Measurements from ENCODE around the gene USP17L27.
"Not testable (repeated sequence)": the region's sequence is repeated elsewhere in the genome, so short reads cannot be mapped to it uniquely, and the experiment has no call there.

USP17L27 gene

DNA sequence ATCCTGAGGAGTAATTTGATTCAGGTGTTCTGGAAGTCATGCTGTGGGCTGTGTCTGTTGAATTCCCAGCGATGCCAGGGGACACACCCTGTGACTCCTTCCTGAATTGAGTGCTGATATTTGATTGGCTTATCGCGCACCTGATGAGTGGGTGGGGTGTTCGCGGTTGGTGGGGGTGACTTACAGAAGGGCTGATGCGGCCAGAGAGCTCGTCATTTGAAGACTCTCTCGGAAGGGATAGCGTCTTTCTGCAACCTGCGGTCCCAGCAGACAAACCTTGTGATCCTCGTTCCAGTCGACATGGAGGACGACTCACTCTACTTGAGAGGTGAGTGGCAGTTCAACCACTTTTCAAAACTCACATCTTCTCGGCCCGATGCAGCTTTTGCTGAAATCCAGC, at the start of gene USP17L27:
USP17L27 (plus strand) TSS at position 301 of the 400 bp plus-strand sequence; CDS start at position 301, 0 bp downstream.
- H3K4me3 Mint-ChIP-seq; ATAC-seq; H3K27ac Mint-ChIP-seq; H3K4me1 Mint-ChIP-seq; H3K27me3 Mint-ChIP-seq; DNase-seq; H3K36me3 Mint-ChIP-seq (ENCODE audit: low read depth); H3K9me3 Mint-ChIP-seq: not testable (repeated sequence)

DNA sequence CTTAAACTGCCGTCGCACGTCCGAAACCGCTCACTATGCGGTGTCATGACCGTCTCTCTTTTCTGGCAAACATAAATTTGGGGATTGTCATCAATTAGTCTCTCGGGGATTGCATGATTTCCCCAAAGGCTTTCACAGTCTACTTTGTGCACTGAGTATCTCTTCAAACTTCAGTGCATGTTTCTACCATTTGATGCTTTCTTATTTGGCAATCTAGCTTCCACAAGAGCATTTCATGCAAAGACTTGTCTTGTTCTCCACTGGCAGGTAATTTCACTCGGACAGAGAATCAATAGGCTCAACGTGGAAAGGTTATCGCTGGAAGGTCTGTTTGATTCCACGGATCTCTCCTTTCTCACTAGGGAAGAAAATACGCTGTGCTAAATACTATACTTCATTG, 19.8 kb upstream of the USP17L27 start:
- H3K9me3 Mint-ChIP-seq; DNase-seq; ATAC-seq; H3K27me3 Mint-ChIP-seq; H3K27ac Mint-ChIP-seq; H3K36me3 Mint-ChIP-seq (ENCODE audit: low read depth); H3K4me3 Mint-ChIP-seq; H3K4me1 Mint-ChIP-seq: not testable (repeated sequence)

- H3K27me3 Mint-ChIP-seq; H3K4me3 Mint-ChIP-seq; ATAC-seq; H3K27ac Mint-ChIP-seq; H3K36me3 Mint-ChIP-seq (ENCODE audit: low read depth); H3K4me1 Mint-ChIP-seq; DNase-seq; H3K9me3 Mint-ChIP-seq: not testable (repeated sequence)
Observed at GRCh38 chr4:9324865-9325264, 19.1 kb upstream of the USP17L27 start, which contains the start of gene USP17L24. TSS of gene USP17L24 (plus strand) at chr4:9325165. CDS start at chr4:9325165, 0 bp downstream.

DNA sequence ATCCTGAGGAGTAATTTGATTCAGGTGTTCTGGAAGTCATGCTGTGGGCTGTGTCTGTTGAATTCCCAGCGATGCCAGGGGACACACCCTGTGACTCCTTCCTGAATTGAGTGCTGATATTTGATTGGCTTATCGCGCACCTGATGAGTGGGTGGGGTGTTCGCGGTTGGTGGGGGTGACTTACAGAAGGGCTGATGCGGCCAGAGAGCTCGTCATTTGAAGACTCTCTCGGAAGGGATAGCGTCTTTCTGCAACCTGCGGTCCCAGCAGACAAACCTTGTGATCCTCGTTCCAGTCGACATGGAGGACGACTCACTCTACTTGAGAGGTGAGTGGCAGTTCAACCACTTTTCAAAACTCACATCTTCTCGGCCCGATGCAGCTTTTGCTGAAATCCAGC, 14.3 kb upstream of the USP17L27 start, which contains the start of gene USP17L25:
USP17L25 (plus strand) TSS at position 301 of the 400 bp plus-strand sequence; CDS start at position 301, 0 bp downstream.
- not testable (repeated sequence) for ATAC-seq, H3K9me3 Mint-ChIP-seq

DNA sequence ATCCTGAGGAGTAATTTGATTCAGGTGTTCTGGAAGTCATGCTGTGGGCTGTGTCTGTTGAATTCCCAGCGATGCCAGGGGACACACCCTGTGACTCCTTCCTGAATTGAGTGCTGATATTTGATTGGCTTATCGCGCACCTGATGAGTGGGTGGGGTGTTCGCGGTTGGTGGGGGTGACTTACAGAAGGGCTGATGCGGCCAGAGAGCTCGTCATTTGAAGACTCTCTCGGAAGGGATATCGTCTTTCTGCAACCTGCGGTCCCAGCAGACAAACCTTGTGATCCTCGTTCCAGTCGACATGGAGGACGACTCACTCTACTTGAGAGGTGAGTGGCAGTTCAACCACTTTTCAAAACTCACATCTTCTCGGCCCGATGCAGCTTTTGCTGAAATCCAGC, 9.6 kb upstream of the USP17L27 start, which contains the start of gene USP17L26:
USP17L26 (plus strand) TSS at position 301 of the 400 bp plus-strand sequence; CDS start at position 301, 0 bp downstream.
- not testable (repeated sequence) for H3K36me3 Mint-ChIP-seq (ENCODE audit: low read depth); H3K27me3 Mint-ChIP-seq; DNase-seq; H3K4me1 Mint-ChIP-seq; H3K4me3 Mint-ChIP-seq; ATAC-seq; H3K9me3 Mint-ChIP-seq; H3K27ac Mint-ChIP-seq

More for the DNA sequence above, 14.3 kb upstream of the USP17L27 start, which contains the start of gene USP17L25:
- DNase-seq; H3K27me3 Mint-ChIP-seq; H3K4me3 Mint-ChIP-seq; H3K27ac Mint-ChIP-seq; H3K36me3 Mint-ChIP-seq (ENCODE audit: low read depth); H3K4me1 Mint-ChIP-seq: not testable (repeated sequence)

DNA sequence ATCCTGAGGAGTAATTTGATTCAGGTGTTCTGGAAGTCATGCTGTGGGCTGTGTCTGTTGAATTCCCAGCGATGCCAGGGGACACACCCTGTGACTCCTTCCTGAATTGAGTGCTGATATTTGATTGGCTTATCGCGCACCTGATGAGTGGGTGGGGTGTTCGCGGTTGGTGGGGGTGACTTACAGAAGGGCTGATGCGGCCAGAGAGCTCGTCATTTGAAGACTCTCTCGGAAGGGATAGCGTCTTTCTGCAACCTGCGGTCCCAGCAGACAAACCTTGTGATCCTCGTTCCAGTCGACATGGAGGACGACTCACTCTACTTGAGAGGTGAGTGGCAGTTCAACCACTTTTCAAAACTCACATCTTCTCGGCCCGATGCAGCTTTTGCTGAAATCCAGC, 4.8 kb upstream of the USP17L27 start, which contains the start of gene USP17L5:
USP17L5 (plus strand) TSS at position 301 of the 400 bp plus-strand sequence; CDS start at position 301, 0 bp downstream.
- H3K27me3 Mint-ChIP-seq; H3K27ac Mint-ChIP-seq; DNase-seq; H3K9me3 Mint-ChIP-seq; H3K4me3 Mint-ChIP-seq; H3K36me3 Mint-ChIP-seq (ENCODE audit: low read depth); H3K4me1 Mint-ChIP-seq; ATAC-seq: not testable (repeated sequence)

DNA sequence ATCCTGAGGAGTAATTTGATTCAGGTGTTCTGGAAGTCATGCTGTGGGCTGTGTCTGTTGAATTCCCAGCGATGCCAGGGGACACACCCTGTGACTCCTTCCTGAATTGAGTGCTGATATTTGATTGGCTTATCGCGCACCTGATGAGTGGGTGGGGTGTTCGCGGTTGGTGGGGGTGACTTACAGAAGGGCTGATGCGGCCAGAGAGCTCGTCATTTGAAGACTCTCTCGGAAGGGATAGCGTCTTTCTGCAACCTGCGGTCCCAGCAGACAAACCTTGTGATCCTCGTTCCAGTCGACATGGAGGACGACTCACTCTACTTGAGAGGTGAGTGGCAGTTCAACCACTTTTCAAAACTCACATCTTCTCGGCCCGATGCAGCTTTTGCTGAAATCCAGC, 4.6 kb downstream of the USP17L27 start, which contains the start of gene USP17L28:
USP17L28 (plus strand) TSS at position 301 of the 400 bp plus-strand sequence; CDS start at position 301, 0 bp downstream.
- not testable (repeated sequence) for H3K36me3 Mint-ChIP-seq (ENCODE audit: low read depth); H3K27ac Mint-ChIP-seq; H3K4me1 Mint-ChIP-seq; H3K4me3 Mint-ChIP-seq; H3K9me3 Mint-ChIP-seq; ATAC-seq; DNase-seq; H3K27me3 Mint-ChIP-seq

- H3K4me1 Mint-ChIP-seq; H3K27ac Mint-ChIP-seq; H3K9me3 Mint-ChIP-seq; ATAC-seq; DNase-seq; H3K27me3 Mint-ChIP-seq; H3K36me3 Mint-ChIP-seq (ENCODE audit: low read depth); H3K4me3 Mint-ChIP-seq: not testable (repeated sequence)
Observed at GRCh38 chr4:9350866-9351265, 6.9 kb downstream of the USP17L27 start.

DNA sequence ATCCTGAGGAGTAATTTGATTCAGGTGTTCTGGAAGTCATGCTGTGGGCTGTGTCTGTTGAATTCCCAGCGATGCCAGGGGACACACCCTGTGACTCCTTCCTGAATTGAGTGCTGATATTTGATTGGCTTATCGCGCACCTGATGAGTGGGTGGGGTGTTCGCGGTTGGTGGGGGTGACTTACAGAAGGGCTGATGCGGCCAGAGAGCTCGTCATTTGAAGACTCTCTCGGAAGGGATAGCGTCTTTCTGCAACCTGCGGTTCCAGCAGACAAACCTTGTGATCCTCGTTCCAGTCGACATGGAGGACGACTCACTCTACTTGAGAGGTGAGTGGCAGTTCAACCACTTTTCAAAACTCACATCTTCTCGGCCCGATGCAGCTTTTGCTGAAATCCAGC, 9.4 kb downstream of the USP17L27 start, which contains the start of gene USP17L29:
USP17L29 (plus strand) TSS at position 301 of the 400 bp plus-strand sequence; CDS start at position 301, 0 bp downstream.
- H3K4me3 Mint-ChIP-seq; ATAC-seq; DNase-seq; H3K27ac Mint-ChIP-seq; H3K27me3 Mint-ChIP-seq; H3K9me3 Mint-ChIP-seq; H3K4me1 Mint-ChIP-seq; H3K36me3 Mint-ChIP-seq (ENCODE audit: low read depth): not testable (repeated sequence)

DNA sequence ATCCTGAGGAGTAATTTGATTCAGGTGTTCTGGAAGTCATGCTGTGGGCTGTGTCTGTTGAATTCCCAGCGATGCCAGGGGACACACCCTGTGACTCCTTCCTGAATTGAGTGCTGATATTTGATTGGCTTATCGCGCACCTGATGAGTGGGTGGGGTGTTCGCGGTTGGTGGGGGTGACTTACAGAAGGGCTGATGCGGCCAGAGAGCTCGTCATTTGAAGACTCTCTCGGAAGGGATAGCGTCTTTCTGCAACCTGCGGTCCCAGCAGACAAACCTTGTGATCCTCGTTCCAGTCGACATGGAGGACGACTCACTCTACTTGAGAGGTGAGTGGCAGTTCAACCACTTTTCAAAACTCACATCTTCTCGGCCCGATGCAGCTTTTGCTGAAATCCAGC, 18.9 kb downstream of the USP17L27 start, which contains the start of gene USP17L30:
USP17L30 (plus strand) TSS at position 301 of the 400 bp plus-strand sequence; CDS start at position 301, 0 bp downstream.
- DNase-seq; H3K4me3 Mint-ChIP-seq; H3K27ac Mint-ChIP-seq; H3K9me3 Mint-ChIP-seq; H3K4me1 Mint-ChIP-seq; H3K36me3 Mint-ChIP-seq (ENCODE audit: low read depth); ATAC-seq; H3K27me3 Mint-ChIP-seq: not testable (repeated sequence)

GRCh38 chr4:9379881-9380280, 35.9 kb downstream of the USP17L27 start:
- H3K4me1 Mint-ChIP-seq; H3K9me3 Mint-ChIP-seq; H3K36me3 Mint-ChIP-seq (ENCODE audit: low read depth); H3K27me3 Mint-ChIP-seq; DNase-seq; H3K4me3 Mint-ChIP-seq; ATAC-seq; H3K27ac Mint-ChIP-seq: not testable (repeated sequence)

GRCh38 chr4:9381012-9381534, 37.1 kb downstream of the USP17L27 start:
- H3K36me3 Mint-ChIP-seq (ENCODE audit: low read depth); H3K27me3 Mint-ChIP-seq; H3K4me1 Mint-ChIP-seq; ATAC-seq; H3K27ac Mint-ChIP-seq; H3K9me3 Mint-ChIP-seq: not testable (repeated sequence)
- peak; percentile 59 for DNase-seq
- peak overlapping the region; percentile 8 for H3K4me3 Mint-ChIP-seq

DNA sequence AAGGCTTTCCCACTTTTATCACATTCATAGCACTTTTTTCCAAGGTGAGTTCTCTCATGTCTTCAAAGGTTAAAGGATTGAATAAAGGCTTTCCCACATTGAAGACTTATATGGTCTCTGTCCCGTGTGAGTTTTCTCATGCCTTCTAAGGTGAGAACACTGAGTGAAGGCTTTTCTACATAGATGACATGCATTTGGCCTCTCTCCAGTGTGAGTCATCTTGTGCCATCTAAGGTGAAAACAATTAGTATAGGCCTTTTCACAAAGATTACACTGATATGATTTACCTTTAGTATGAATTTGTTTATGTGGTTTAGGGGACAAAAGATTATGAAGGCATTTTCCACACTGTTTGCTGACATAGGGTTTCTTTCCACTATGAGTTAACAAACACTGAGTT, 40.2 kb downstream of the USP17L27 start:
- no peak overlapping the region for H3K4me3 Mint-ChIP-seq
- H3K4me1 Mint-ChIP-seq: no peaks in the 10 kb centered on the region
- no peak overlapping the region for H3K27ac Mint-ChIP-seq
- H3K9me3 Mint-ChIP-seq: no peaks in the 10 kb centered on the region
- no peaks in the 10 kb centered on the region for H3K27me3 Mint-ChIP-seq
- no peak for ATAC-seq
- no peaks in the 10 kb centered on the region for H3K36me3 Mint-ChIP-seq (ENCODE audit: low read depth)
- DNase-seq: no peak

- H3K27ac Mint-ChIP-seq; ATAC-seq; H3K9me3 Mint-ChIP-seq; H3K4me3 Mint-ChIP-seq; H3K4me1 Mint-ChIP-seq; DNase-seq; H3K36me3 Mint-ChIP-seq (ENCODE audit: low read depth); H3K27me3 Mint-ChIP-seq: not testable (repeated sequence)
Observed at GRCh38 chr4:9389001-9389400, 45.1 kb downstream of the USP17L27 start.
